ENCODE results near the gene PTPN1.

PTPN1 gene

DNA sequence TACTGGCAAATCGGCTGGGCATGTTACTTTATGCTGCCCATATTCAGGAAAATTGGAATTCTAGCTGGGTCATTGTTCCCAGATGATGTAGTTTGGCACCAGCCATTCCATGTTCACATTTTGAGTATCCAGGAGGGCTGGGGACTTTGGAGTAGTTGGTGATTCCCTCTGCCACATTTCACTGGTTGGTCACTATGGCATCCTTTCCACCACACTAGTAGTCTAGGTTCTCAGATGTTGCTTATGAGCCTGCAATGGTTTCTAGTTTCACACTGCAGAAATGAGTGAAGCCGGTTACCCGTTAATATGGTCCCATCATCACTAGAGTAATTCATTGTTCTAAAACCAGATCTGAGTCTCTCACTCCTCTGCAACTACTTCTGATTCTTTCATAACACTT is 4.6 kb downstream of the PTPN1 start:
- DNase-seq: no peak

- no peak for DNase-seq
Measured at GRCh38 chr20:50515471-50516106, 5.4 kb downstream of the PTPN1 start.

DNA sequence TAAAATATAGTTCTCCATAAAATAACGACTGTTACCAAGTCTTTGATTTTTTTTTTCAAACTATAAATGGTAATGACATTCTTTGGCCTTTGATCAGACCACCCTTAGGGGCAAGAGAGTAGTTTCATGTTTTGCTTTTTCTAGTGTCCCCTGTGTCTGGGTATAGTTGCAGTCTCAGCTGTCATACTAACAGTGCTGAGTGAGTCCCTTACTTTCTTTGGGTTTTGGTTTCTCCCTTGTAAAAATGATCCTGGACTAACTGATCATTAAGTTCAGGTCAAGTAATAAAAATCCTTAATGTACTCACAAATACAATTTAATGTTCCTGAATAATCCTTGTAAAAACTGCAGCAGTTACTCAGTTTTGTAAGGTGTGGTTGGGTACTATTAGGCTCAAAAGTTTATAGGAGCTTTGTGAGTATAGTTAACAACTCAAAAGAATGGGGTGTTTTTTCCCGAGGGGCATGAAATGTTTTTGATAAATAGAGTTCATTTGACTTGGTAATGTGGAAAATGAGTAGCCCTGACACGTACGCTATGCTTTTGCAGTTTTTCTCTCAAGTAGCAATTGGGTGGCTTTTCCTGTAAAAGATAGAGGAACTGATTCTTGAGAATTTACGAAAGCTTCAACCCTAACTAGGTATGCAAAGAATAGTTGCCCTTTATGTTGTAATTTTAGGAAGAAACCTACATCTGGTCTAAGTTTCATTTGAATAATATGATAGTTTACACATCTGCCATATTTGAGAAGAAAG is 6.2 kb downstream of the PTPN1 start:
- DNase-seq: no peak

GRCh38 chr20:50516935-50517816 is 7.0 kb downstream of the PTPN1 start:
- DNase-seq: no peak

- DNase-seq: no peak
Measured at GRCh38 chr20:50517817-50518154, 7.6 kb downstream of the PTPN1 start.

GRCh38 chr20:50518270-50518721 is 8.1 kb downstream of the PTPN1 start:
- no peak for DNase-seq

DNA sequence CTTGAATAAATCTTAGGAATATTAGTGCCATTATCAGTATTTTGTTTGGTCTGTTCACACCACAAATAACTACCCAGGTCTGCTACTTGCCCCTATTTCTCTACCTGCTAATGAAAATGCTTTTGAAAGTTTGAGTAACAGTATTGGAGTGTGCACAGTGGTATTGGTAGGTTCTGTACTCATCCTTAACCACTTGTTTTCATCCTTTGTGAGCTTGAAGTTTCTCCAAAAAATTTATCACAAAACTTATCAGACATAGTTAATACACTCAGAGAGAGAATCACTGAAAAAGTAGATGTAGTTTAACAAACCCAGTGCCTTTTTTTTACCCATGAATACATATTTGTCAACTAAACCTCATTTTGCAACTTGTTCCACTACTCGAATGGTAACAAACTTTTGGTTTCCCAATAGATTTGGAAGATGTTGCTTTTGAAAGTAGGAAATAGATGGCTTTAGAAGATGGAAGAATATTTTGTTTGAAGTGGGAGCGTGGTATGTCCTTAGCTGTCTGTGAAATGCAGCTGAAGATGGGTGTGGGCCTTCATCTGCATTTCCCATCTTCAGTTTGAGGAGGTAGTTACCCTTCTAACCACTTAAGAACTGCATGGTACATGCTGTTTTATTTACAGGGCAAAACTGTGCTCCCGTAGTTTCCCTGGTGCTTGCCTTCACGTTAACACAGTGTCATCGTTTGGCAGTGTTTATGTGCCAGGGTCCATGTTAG is 9.0 kb downstream of the PTPN1 start:
- DNase-seq: peak; percentile 37

DNA sequence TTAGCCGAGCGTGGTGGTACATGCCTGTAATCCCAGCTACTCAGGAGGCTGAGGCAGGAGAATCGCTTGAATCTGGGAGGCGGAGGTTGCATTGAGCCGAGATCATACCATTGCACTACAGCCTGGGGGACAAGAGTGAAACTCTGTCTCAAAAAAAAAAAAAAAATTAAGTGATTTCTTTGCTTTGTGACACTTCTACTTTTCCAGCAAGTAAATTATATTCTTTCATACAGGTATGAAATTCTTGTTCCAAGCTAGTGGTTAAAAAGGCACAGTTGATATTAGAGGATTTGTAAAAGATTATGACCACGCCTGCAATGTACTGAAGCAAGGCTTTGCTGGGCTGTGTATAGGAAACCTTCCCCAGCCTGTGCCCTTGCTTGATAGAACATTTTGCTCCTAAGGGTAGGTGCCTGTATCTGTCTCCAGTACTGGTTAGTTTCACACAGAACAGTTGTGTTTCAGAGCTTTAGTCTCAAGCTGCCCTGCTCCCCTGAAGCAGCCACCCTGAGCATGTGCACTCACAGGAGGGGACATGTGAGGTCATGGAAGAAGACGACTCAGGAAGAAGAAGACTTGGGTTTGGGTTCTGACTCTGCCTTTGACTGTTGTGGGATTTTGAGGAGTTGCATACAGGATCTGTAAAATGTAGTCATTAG is 10.2 kb downstream of the PTPN1 start:
- DNase-seq: peak; percentile 70

DNA sequence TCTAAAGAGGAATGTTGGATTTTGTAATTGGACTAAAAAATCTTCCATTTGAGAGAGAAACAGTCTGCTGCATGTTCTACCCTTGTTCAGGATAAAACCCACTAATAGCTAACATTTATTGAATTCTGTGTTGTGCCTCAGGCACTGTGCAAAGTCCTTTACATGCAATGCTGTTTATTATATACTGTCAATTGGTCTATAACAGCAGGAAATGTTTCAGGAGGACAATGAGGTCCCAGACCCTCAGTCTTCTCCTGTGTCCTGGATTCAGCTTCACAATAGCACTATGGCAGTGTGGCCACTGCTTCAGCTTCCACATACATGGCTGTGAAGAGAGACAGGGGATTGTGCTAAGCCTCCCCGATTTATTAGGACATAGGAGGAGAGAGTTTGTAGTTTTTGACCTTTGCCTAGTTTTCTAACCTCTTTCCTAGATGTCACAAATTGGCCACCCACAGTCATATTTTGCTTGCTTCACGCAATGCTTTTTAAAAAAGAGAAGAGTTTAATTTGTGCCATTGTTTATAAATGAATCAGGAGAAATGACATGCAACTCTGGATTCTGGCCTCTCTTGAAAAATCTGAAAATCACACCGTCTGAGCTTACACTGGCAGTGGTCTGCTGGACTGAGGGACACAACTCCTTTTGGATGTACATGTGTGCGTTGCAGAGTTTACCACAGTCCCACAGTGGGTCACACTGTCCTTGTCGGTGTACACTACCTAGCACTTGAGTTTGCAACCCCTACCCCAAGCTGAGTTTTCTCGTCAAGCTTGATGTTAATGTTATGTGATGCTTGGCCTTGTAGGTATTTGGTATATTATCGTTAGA is 11.3 kb downstream of the PTPN1 start:
- no peak for DNase-seq

- DNase-seq: no peak
Measured at GRCh38 chr20:50522053-50522674, 12.0 kb downstream of the PTPN1 start.

- no peak for DNase-seq
Measured at GRCh38 chr20:50523552-50524167, 13.5 kb downstream of the PTPN1 start.

DNA sequence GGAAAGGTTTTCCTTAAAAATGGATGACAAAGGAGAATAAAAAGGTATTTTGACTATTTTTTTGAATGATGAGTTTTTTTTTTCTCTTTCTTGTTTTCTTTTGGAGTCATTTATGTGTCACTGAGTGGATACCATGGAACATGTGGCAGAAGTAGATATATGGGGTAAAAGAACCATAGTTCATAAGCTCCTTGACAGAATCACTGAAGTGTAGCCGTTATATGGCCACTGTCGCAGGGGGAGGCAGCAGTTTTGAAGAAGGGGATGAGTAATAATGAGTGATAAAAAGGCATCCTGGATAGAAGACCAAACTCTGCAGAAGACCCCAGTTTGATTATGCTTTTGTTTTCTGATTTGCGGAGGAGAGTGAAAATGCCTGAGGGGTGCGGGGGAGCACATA is 15.5 kb downstream of the PTPN1 start:
- no peak for DNase-seq

DNA sequence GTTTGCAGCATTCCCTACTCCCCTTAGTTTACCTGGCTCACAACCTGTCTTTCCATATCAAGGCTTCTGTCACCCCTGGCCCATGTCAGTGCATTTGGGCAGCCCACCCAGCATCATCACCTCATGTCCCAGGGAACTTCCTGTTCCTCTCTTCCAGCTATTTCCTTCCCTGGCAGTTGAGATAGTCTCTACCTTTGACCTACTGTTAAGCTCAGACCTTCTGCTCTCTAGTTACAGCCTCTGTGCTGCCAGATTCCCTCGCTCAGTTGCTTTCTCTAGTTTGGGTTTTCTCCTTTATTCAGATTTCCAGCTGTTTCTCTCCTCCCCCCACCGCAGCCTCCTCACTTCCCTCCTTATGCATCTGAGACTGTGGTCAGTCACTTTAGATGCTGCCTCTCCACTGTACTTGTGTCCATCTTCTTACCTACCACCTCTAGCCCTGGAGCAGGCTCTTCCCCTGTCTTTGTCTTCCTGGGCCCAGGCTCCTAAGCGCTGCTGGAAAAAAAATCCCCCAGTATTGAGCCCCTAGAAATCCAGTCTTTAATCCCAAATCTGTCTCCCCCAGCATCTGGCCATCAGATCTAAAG is 16.3 kb downstream of the PTPN1 start:
- DNase-seq: no peak

DNA sequence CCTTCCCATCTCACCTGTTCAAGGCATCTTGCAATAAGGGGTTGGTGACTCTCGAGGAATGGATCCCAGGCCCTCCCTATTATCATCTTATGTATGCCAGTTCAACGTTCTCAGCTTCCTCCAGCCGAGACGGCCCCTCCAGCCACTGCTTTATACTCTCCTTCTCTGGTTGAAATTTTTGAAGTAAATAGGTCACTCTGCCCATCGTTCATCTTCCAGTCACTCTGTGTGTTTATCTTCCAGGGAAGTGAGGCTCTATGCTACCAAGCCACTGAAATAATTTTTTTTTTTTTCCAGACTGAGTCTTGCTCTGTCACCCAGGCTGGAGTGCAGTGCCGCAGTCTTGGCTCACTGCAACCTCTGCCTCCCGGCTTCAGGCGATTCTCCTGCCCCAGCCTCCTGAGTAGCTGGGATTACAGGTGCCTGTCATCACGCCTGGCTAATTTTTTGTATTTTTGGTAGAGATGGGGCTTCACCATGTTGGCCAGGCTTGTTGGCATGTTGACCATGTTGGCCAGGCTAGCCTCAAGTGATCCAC is 17.0 kb downstream of the PTPN1 start:
- DNase-seq: no peak

GRCh38 chr20:50528129-50528528 is 17.9 kb downstream of the PTPN1 start:
- DNase-seq: no peak

GRCh38 chr20:50528804-50529351 is 18.7 kb downstream of the PTPN1 start:
- no peak for DNase-seq

- DNase-seq: no peak
Measured at GRCh38 chr20:50532221-50532620, 22.0 kb downstream of the PTPN1 start.

DNA sequence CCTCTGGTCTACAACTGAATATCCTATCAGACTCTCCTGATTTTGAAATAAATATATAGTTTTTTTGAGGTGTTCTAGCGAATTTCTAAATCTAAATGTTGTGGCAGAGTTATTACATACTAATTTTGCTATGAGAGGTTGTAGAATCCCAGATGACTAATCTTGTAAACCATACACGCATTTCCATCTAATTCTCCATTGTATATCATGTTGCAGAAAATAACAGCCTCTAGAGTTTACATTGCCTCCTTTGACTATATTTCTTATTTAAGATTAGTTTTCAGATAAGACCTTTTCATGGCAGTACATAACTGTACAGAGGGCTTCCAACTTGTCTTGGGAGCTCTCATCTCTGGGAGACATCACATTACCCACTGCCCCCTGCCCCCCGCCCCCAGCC is 22.9 kb downstream of the PTPN1 start:
- DNase-seq: no peak

- DNase-seq: no peak
Measured at GRCh38 chr20:50533464-50533863, 23.3 kb downstream of the PTPN1 start.

- DNase-seq: no peak
Measured at GRCh38 chr20:50534567-50534966, 24.4 kb downstream of the PTPN1 start.
